Glutamatergic neuron (in vitro differentiated cells): Measurements from ENCODE around the gene NOD1. TPM values are rescaled to one million over a fixed set of nuclear protein-coding genes. Genes with fewer than 3 reads are reported as not detected.

Source experiments
- DNase-seq: peaks from one replicate; pipeline ENCODE4 v3.0.0; 2022
- H3K27ac Mint-ChIP-seq: one replicate; pipeline ENCODE4 v1.8.0; 2020; ENCODE audit warnings: mild to moderate bottlenecking, mixed read lengths, inconsistent platforms; ENCODE audit not compliant: unreplicated experiment
- H3K27me3 Mint-ChIP-seq: one replicate; pipeline ENCODE4 v1.8.0; 2020; ENCODE audit warnings: mild to moderate bottlenecking, moderate library complexity, mixed read lengths, inconsistent platforms; ENCODE audit not compliant: unreplicated experiment
- H3K36me3 Mint-ChIP-seq: one replicate; pipeline ENCODE4 v1.8.0; 2020; ENCODE audit warnings: mild to moderate bottlenecking, mixed read lengths, inconsistent platforms; ENCODE audit not compliant: unreplicated experiment
- H3K4me1 Mint-ChIP-seq: one replicate; pipeline ENCODE4 v1.8.0; 2020; ENCODE audit warnings: mild to moderate bottlenecking, low read depth, mixed read lengths, inconsistent platforms; ENCODE audit not compliant: unreplicated experiment
- H3K4me3 Mint-ChIP-seq: one replicate; pipeline ENCODE4 v1.8.0; 2020; ENCODE audit warnings: mild to moderate bottlenecking, mixed read lengths, inconsistent platforms; ENCODE audit not compliant: unreplicated experiment
- H3K9me3 Mint-ChIP-seq: one replicate; pipeline ENCODE4 v1.8.0; 2020; ENCODE audit warnings: mild to moderate bottlenecking, moderate library complexity, mixed read lengths, inconsistent platforms; ENCODE audit not compliant: unreplicated experiment
- total RNA-seq: library from RNA; stranded (reverse); fragmentation: NEBNext Ultra II Directional; extraction: Animal tissue kit (Norgen Biotek cat#: 25700); gene quantifications from one replicate; pipeline ENCODE4 v1.2.1, GENCODE V29; 2021; ENCODE audit not compliant: unreplicated experiment
- TF ChIP-seq, protein P1 (sequence below): fragments of 200-600 bp; sonication (generic); IDR thresholded peaks from one replicate; pipeline ENCODE4 v1.5.0; 2021; ENCODE audit not compliant: partially characterized antibody, unreplicated experiment

Gene NOD1
- total RNA-seq, 1 donor from 2014 or later, result 9.3 TPM

DNA sequence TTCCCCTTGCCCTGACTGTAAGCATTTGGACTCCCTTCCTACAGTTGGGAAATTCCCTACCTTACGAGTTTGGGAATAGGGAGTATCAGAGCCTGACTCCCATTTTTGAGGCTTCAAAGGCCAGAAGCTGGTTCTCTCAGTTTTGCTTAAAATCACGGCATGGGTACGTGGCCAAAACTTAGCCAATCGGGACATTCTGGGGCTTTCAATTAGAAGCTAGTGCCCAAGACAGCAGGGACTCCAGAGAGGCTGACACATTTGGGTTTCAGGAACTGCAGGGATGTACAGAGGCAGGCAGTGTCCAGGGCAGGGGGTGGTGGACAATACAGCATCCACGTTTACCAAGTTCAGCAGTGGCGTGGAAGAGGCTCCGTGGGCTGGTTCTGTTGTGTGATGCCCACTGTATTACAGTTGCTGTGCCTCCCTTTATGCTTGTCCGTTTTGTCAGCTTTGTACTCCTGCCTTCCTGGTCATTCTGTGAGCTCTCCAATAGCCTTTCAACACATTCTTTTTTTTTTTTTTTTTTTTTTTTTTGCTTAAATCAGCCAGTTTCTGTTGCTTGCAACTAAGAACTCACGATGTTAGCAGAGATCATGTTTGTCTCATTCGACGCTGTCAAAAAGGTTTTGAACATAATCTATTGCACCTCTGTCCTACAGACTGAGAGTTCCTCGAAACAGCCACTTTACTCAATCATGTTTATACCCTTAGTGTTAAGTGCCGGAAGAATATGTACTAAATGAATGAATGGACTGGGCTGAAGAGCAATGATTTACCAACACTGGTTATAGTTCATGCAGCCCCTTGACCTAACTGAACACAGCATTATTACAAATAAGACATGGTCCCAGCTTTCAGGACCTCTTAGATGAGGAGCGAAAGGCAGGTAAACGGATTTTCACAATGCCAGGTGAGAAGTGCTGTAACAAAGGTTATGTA lies 25.0 kb upstream of the NOD1 start:
- peaks cover 9% of the 10 kb centered on the region for H3K4me1 Mint-ChIP-seq
- TF ChIP-seq, protein P1, sequence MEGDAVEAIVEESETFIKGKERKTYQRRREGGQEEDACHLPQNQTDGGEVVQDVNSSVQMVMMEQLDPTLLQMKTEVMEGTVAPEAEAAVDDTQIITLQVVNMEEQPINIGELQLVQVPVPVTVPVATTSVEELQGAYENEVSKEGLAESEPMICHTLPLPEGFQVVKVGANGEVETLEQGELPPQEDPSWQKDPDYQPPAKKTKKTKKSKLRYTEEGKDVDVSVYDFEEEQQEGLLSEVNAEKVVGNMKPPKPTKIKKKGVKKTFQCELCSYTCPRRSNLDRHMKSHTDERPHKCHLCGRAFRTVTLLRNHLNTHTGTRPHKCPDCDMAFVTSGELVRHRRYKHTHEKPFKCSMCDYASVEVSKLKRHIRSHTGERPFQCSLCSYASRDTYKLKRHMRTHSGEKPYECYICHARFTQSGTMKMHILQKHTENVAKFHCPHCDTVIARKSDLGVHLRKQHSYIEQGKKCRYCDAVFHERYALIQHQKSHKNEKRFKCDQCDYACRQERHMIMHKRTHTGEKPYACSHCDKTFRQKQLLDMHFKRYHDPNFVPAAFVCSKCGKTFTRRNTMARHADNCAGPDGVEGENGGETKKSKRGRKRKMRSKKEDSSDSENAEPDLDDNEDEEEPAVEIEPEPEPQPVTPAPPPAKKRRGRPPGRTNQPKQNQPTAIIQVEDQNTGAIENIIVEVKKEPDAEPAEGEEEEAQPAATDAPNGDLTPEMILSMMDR, result no peak
- H3K36me3 Mint-ChIP-seq, result no peaks in the 10 kb centered on the region
- peak overlapping the region; percentile 86 for H3K4me3 Mint-ChIP-seq
- no peaks in the 10 kb centered on the region for H3K27me3 Mint-ChIP-seq
- peaks cover 5% of the 10 kb centered on the region for H3K9me3 Mint-ChIP-seq
- H3K27ac Mint-ChIP-seq, result peak overlapping the region; percentile 59
- no peak for DNase-seq

DNA sequence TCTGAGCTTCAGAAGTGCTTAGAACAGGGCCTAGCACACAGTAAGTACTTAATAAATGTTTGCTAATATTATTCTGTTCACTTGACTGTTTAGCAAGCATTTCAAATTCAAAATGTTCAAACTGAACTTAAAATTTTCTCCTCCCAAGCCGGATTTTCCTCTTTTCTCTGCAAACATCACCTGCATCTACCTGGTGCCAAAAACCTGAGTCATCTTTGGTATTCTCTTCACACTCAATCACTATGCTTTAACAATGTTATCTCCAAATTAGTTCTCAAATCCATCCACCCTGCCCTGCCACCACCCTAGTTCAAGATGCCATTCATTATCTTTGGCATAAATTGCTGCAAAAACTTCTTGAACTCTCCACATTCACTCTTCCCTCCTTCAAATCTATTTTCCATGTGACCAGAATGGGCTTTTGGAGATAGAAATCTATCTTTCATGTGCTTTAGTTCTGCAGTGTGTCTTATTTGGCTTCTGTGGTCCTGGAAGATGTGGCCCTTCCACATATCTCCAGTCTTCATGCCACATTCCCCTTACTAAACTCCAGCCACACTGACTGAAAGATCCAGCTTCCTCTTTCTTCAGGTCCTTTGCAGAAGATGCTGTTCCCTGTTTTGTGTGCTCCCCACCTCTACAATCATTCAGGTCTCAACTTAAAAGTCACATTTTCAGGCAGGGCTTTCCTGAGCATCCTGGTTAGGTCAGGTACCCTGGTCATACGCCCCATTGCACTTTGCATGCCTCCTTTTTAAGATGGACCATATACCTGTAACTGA lies 24.1 kb upstream of the NOD1 start:
- no peak overlapping the region for H3K27ac Mint-ChIP-seq
- H3K36me3 Mint-ChIP-seq, result no peaks in the 10 kb centered on the region
- peaks cover 2% of the 10 kb centered on the region for H3K9me3 Mint-ChIP-seq
- H3K4me3 Mint-ChIP-seq, result no peak overlapping the region
- no peak for DNase-seq
- TF ChIP-seq, protein P1, result no peak
- no peaks in the 10 kb centered on the region for H3K27me3 Mint-ChIP-seq
- peaks cover 9% of the 10 kb centered on the region for H3K4me1 Mint-ChIP-seq

DNA sequence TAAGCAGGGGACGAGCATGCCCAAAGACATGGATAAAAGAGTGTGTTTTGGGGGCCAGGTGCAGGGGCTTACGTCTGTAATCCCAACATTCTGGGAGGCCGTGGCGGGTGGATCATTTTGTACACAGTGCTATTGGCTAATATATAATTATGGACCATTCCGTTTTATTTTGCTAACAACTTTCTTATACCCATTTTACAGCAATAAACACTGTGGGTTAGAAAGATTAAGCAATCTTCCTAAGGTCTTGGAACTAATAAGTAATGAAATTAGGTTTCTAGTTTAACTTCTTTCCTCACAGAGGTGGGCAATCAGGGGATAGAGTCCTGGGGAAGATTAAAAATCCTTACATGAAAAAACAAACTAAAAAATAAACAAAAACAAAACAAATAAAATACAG lies 22.7 kb upstream of the NOD1 start:
- no peak for DNase-seq
- H3K9me3 Mint-ChIP-seq, result peaks cover 3% of the 10 kb centered on the region
- H3K4me3 Mint-ChIP-seq, result no peak overlapping the region
- TF ChIP-seq, protein P1, result no peak
- H3K4me1 Mint-ChIP-seq, result peaks cover 9% of the 10 kb centered on the region
- no peaks in the 10 kb centered on the region for H3K27me3 Mint-ChIP-seq
- H3K36me3 Mint-ChIP-seq, result peaks cover 10% of the 10 kb centered on the region
- no peak overlapping the region for H3K27ac Mint-ChIP-seq

DNA sequence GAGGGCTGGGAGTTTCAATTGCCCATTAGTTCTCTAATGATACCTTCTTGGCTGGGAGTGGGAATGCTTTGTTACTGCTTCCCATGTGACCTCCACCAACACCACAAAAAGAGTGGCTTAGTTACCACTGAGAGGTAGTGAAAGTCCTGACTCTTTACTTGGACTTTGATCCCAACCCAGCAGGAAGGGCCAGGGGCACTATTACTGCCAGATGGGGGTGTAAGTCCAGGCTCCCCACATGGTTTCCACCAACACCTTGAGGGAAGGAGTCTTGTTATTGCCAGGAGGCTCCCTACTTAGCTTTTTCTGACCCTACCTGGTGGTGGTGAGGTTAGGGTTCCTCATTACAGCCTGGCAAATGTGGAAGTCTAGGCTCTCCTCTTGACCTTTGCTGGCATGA lies 14.6 kb upstream of the NOD1 start:
- Mint-ChIP-seq H3K4me1 (no peaks in the 10 kb centered on the region), H3K4me3 (no peak overlapping the region), H3K9me3 (peaks cover 14% of the 10 kb centered on the region), H3K36me3 (peaks cover 21% of the 10 kb centered on the region), H3K27me3 (no peaks in the 10 kb centered on the region), H3K27ac (no peak overlapping the region)
- TF ChIP-seq, protein P1, result no peak
- no peak for DNase-seq
